HepG2 (cell line): ENCODE measurements around the gene ZNF71. TPM values are rescaled to one million over a fixed set of nuclear protein-coding genes. Genes with fewer than 3 reads are reported as not detected.

Source experiments
- ATAC-seq: fragments of 200-7000 bp; cut with Tn5 transposase; 3 replicates; pipeline ENCODE4 v1.9.1; 2020; ENCODE audit warnings: mild to moderate bottlenecking, moderate library complexity
- BruUV-seq: library from RNA; stranded (reverse); fragments of 400-500 nt; replicated peaks from 2 replicates; lab custom pipeline; 2021; lab: Mats Ljungman, UMichigan
- CTCF ChIA-PET: fragments of 300-600 bp; formaldehyde crosslinking; extraction: SDS; loops from one replicate; lab custom pipeline; 2021; ENCODE audit warnings: low total read pairs, inconsistent platforms, low intra/inter-chr PET ratio; lab: Yijun Ruan, JAX
- POLR2A ChIA-PET: fragments of 350-600 bp; sonication (Branson Sonifier 250); formaldehyde crosslinking; loops from one replicate; lab custom pipeline; 2020; ENCODE audit warnings: antibody characterized with exemption, inconsistent platforms; lab: Yijun Ruan, JAX
- DNase-seq: peaks from one replicate; pipeline ENCODE4 v3.0.0-alpha.2; 2015; ENCODE audit warnings: low spot score
- FAIRE-seq: peaks from 3 replicates; lab custom pipeline; 2011; peaks lifted over from hg19 to GRCh38; lab: Jason Lieb, UNC
- H2AFZ ChIP-seq: one replicate; pipeline ENCODE4 v1.6.1; 2011; ENCODE audit warnings: low read length, inconsistent platforms
- H3K27ac ChIP-seq: fragments of 300-600 bp; 3 replicates; pipeline ENCODE4 v1.8.0; 2011; ENCODE audit warnings: mixed run types, mild to moderate bottlenecking, mixed read lengths, low read length, inconsistent platforms; ENCODE audit not compliant: insufficient read depth; ENCODE audit errors: extremely low read length
- H3K27me3 ChIP-seq, 2 experiments: fragments of 200-600 bp in 1 of 2; 2 replicates in 1 of 2; 3 replicates in 1 of 2; pipeline versions ENCODE4 v1.6.0 to v1.8.0; 2011; ENCODE audit warnings: low read length in 2 of 2, mild to moderate bottlenecking in 2 of 2, moderate library complexity in 2 of 2, inconsistent platforms in 1 of 2; ENCODE audit not compliant: insufficient read depth in 2 of 2, control insufficient read depth in 1 of 2
- H3K36me3 ChIP-seq, 2 experiments: fragments of 200-600 bp in 1 of 2; replicated peaks in 1 of 2; 2 replicates in 1 of 2; 3 replicates in 1 of 2; pipeline versions ENCODE4 v1.5.1 to v1.8.0; 2011; ENCODE audit warnings: low read length in 2 of 2, inconsistent platforms in 1 of 2; ENCODE audit not compliant: insufficient read depth in 2 of 2, control insufficient read depth in 1 of 2
- H3K4me1 ChIP-seq: 2 replicates; pipeline ENCODE4 v1.5.1; 2012; ENCODE audit warnings: low read length, inconsistent platforms; ENCODE audit not compliant: insufficient read depth
- H3K4me2 ChIP-seq: 2 replicates; pipeline ENCODE4 v1.6.0; 2011; ENCODE audit warnings: low read depth, low read length, inconsistent platforms
- H3K4me3 ChIP-seq, 3 experiments: fragments of 200-600 bp in 1 of 3; sonication (generic), shearing (Covaris generic) in 1 of 3; replicated peaks in 1 of 3; 2 replicates each; pipeline ENCODE4 v1.5.1; 2011 to 2016; ENCODE audit warnings: low read length in 3 of 3, inconsistent platforms in 2 of 3, low read depth in 2 of 3, mild to moderate bottlenecking in 2 of 3, control low read depth in 1 of 3, mixed read lengths in 1 of 3; ENCODE audit not compliant: insufficient read depth in 1 of 3
- H3K79me2 ChIP-seq: one replicate; pipeline ENCODE4 v1.6.1; 2011; ENCODE audit warnings: low read length, inconsistent platforms; ENCODE audit not compliant: insufficient read depth
- H3K9ac ChIP-seq: 2 replicates; pipeline ENCODE4 v1.6.0; 2011; ENCODE audit warnings: mild to moderate bottlenecking, low read depth, low read length, inconsistent platforms; ENCODE audit not compliant: insufficient read depth
- H3K9me3 ChIP-seq: 2 replicates; pipeline ENCODE4 v1.5.1; 2012; ENCODE audit warnings: mild to moderate bottlenecking, low read length
- H4K20me1 ChIP-seq: 2 replicates; pipeline ENCODE4 v1.6.0; 2011; ENCODE audit warnings: inconsistent platforms, mild to moderate bottlenecking, low read length, moderate library complexity; ENCODE audit not compliant: insufficient read depth
- ARNTL ChIP-seq: sonication (generic); formaldehyde crosslinking; IDR thresholded peaks from 2 replicates; pipeline ENCODE4 v1.4.0; 2020; ENCODE audit warnings: mild to moderate bottlenecking, missing genetic modification reagents
- CCAR2 ChIP-seq: fragments of 200-400 bp; formaldehyde crosslinking; optimal IDR thresholded peaks from 2 replicates; pipeline ENCODE3; 2018; ENCODE audit warnings: low read depth, mild to moderate bottlenecking, low read length, moderate library complexity
- CEBPB ChIP-seq: IDR thresholded peaks from 2 replicates; pipeline ENCODE4 v1.6.1; 2011; ENCODE audit warnings: low read depth, low read length, improper control_type of control experiment, borderline replicate concordance
- GLI4 ChIP-seq: sonication (generic); formaldehyde crosslinking; IDR thresholded peaks from 2 replicates; pipeline ENCODE4 v1.5.1; 2020; ENCODE audit warnings: missing genetic modification reagents, mild to moderate bottlenecking, moderate library complexity, borderline replicate concordance
- JDP2 ChIP-seq: sonication (generic); formaldehyde crosslinking; IDR thresholded peaks from 2 replicates; pipeline ENCODE4 v1.8.1; 2022; ENCODE audit warnings: missing genetic modification reagents, borderline replicate concordance
- KLF16 ChIP-seq, 2 experiments: sonication (generic) in 1 of 2; formaldehyde crosslinking in 1 of 2; IDR thresholded peaks; 2 replicates each; pipeline versions ENCODE4 v1.6.1 to v1.8.0; 2016 to 2023; ENCODE audit warnings: missing genetic modification reagents in 2 of 2, missing compliant biosample characterization in 1 of 2
- MIXL1 ChIP-seq: IDR thresholded peaks from 2 replicates; pipeline ENCODE4 v1.6.1; 2016
- ONECUT2 ChIP-seq: sonication (generic); formaldehyde crosslinking; IDR thresholded peaks from 2 replicates; pipeline ENCODE4 v1.4.0; 2020; ENCODE audit warnings: missing genetic modification reagents
- RBM22 ChIP-seq: fragments of 200-400 bp; formaldehyde crosslinking; optimal IDR thresholded peaks from 2 replicates; pipeline ENCODE3; 2017; ENCODE audit warnings: mild to moderate bottlenecking, low read length, moderate library complexity
- TRIM24 ChIP-seq: sonication (generic); formaldehyde crosslinking; IDR thresholded peaks from 2 replicates; pipeline ENCODE4 v1.8.0; 2022; ENCODE audit warnings: mild to moderate bottlenecking, missing genetic modification reagents
- YEATS2 ChIP-seq: sonication (generic); formaldehyde crosslinking; IDR thresholded peaks from 2 replicates; pipeline ENCODE4 v1.4.0; 2020; ENCODE audit warnings: missing genetic modification reagents, borderline replicate concordance
- ZIK1 ChIP-seq: sonication (generic); formaldehyde crosslinking; IDR thresholded peaks from 2 replicates; pipeline ENCODE4 v1.5.0; 2020; ENCODE audit warnings: mild to moderate bottlenecking, low read depth, missing genetic modification reagents, borderline replicate concordance
- ZNF451 ChIP-seq: sonication (generic); formaldehyde crosslinking; IDR thresholded peaks from 2 replicates; pipeline ENCODE4 v1.5.0; 2020; ENCODE audit warnings: mild to moderate bottlenecking, missing genetic modification reagents
- ZNF746 ChIP-seq: sonication (generic); formaldehyde crosslinking; IDR thresholded peaks from 2 replicates; pipeline ENCODE4 v1.8.0; 2022; ENCODE audit warnings: mild to moderate bottlenecking, missing genetic modification reagents
- WGBS: methylation state at CpG from one replicate; pipeline ENCODE4 v1.1.6; 2017; ENCODE audit warnings: low lambda C conversion rate; 5-methylcytosine and 5-hydroxymethylcytosine counted together
- in situ Hi-C: cut with HindIII; loops from 2 replicates; pipeline ENCODE4 v1.10.0; 2017; ENCODE audit warnings: low pct_unique_long_range_greater_than_20kb; ENCODE audit not compliant: extremely low pct_ligation_motif_present
- intact Hi-C: fragments of 100-400 bp; cut with micrococcal nuclease; formaldehyde crosslinking; loops from one replicate; pipeline ENCODE4 v1.10.0; 2022; ENCODE audit not compliant: unreplicated experiment
- polyA plus RNA-seq, 8 experiments: library from polyadenylated mRNA; depleted of rRNA in 3 of 8; stranded (reverse) in 7 of 8; unstranded in 1 of 8; fragments of >200 nt; fragmentation: Illumina TruSeq in 4 of 8; extraction: Trizol in 4 of 8; gene quantifications; 2 replicates each; pipeline versions ENCODE4 v1.2.1 to v1.2.3, GENCODE V29; 2011 to 2016; ENCODE audit warnings: low read depth in 4 of 8, missing spikeins in 1 of 8, mixed read lengths in 1 of 8; ENCODE audit not compliant: insufficient read depth in 1 of 8
- total RNA-seq, 5 experiments: library from RNA; depleted of rRNA; stranded (reverse); fragments of >200 nt; fragmentation: Illumina TruSeq; extraction: Trizol; gene quantifications; 2 replicates each; pipeline ENCODE4 v1.2.3, GENCODE V29; 2016; ENCODE audit warnings: low read depth in 1 of 5
- TF ChIP-seq, protein P1 (sequence below): sonication (generic); formaldehyde crosslinking; IDR thresholded peaks from 2 replicates; pipeline ENCODE4 v1.5.1; 2020; ENCODE audit warnings: missing genetic modification reagents, mild to moderate bottlenecking, borderline replicate concordance

Gene ZNF71
- total and polyA plus RNA-seq, 2 of the 13 experiments (the other 11 are each of a cell fraction or from before 2014, with no cell fraction given): 2.2 to 4.4 TPM

DNA sequence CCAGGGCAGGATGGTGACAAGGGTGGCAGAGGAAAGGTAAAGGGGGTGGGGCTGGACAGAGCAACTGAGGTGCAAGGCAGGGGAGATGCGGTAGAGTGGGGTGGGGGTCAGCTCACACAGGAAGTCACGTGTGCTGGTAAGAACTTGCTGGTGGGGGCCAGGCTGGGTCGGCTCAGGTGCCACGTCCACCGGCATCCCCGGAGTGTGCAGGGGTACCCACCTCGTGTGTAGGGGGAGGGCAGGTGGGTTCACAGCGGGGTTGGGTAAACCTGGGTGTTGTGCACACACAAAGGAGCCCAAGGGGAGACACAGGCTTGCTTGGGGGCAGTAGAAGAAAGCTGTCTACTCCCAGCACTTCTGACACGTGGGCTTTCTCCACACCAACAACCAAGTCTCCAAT lies 73.6 kb downstream of the ZNF71 start (continued):
- TF ChIP-seq, protein P1, sequence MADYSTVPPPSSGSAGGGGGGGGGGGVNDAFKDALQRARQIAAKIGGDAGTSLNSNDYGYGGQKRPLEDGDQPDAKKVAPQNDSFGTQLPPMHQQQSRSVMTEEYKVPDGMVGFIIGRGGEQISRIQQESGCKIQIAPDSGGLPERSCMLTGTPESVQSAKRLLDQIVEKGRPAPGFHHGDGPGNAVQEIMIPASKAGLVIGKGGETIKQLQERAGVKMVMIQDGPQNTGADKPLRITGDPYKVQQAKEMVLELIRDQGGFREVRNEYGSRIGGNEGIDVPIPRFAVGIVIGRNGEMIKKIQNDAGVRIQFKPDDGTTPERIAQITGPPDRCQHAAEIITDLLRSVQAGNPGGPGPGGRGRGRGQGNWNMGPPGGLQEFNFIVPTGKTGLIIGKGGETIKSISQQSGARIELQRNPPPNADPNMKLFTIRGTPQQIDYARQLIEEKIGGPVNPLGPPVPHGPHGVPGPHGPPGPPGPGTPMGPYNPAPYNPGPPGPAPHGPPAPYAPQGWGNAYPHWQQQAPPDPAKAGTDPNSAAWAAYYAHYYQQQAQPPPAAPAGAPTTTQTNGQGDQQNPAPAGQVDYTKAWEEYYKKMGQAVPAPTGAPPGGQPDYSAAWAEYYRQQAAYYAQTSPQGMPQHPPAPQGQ (CRISPR knock-in tag): no peak

DNA sequence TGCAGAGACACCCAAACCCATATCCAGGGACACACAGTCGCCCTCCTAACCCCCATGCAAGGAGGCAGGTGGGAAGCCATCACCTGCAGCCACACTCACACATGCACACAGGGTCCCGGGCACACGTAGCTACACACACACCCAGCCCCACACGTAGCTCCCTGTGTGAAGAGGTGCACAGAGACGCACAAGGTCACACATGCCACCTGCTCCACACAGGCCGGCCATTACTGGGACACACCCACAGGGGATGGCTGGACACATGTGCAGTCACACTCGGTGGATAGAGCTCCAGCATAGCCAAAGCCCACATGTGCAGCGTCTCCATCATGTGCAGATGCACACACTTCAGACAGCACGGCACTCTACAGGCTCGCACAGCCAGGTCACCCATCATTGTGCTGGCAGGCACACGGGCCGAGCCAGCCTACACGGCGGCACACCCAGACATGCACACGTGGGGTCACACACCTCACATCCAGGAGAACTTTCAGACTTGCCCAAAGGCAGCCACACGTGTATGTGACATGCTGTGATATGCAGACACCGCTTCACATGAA lies 75.4 kb downstream of the ZNF71 start:
- Histone ChIP-seq H3K4me2 (no peak overlapping the region), H3K27me3 (no peaks in the 10 kb centered on the region)
- no peak for ATAC-seq
- no peak for FAIRE-seq
- TF ChIP-seq CCAR2 (no peak), TRIM24 (CRISPR knock-in tag) (no peak), ZNF746 (CRISPR knock-in tag) (no peak), JDP2 (CRISPR knock-in tag) (no peak), ZIK1 (no peak), CEBPB (no peak), GLI4 (CRISPR knock-in tag) (no peak), MIXL1 (CRISPR knock-in tag) (no peak), ZNF451 (CRISPR knock-in tag) (no peak), YEATS2 (CRISPR knock-in tag) (no peak), RBM22 (no peak), ARNTL (CRISPR knock-in tag) (no peak), KLF16 (CRISPR knock-in tag; IDR thresholded peaks at IDR 0.05) (no peak), ONECUT2 (CRISPR knock-in tag) (no peak)
- TF ChIP-seq, all 625 proteins: peak for 0
- no peak overlapping the region for H3K27ac ChIP-seq
- intact Hi-C loops: no loop called here
- no peaks in the 10 kb centered on the region; the same call in 1 of the 2 replicates for H3K9me3 ChIP-seq
- H2AFZ ChIP-seq: no peak overlapping the region
- POLR2A ChIA-PET: no interaction called here
- H3K9ac ChIP-seq: no peak overlapping the region
- in situ Hi-C loops: no loop called here
- CTCF ChIA-PET: no interaction called here
- no TSS peak for BruUV-seq
- H4K20me1 ChIP-seq: no peaks in the 10 kb centered on the region
- no peak overlapping the region for H3K4me3 ChIP-seq
- H3K4me1 ChIP-seq: no peaks in the 10 kb centered on the region
- 28% methylated on average over 9 of the region's 17 CpGs for WGBS
- H3K79me2 ChIP-seq: no peaks in the 10 kb centered on the region
- no peak for DNase-seq
- H3K36me3 ChIP-seq: no peaks in the 10 kb centered on the region
